Endothelial cell of umbilical vein (primary cell): ENCODE measurements around the gene LIN28B. TPM values are rescaled to one million over a fixed set of nuclear protein-coding genes. Genes with fewer than 3 reads are reported as not detected.

Experiments used
- BruUV-seq: library from RNA; stranded (reverse); fragments of 400-500 nt; replicated peaks from 2 replicates; lab custom pipeline; 2021; lab: Mats Ljungman, UMichigan
- CTCF ChIA-PET: fragments of 300-600, 350-600 bp; sonication (Branson Sonifier 250); formaldehyde crosslinking; loops from one replicate; lab custom pipeline; 2021; ENCODE audit warnings: antibody characterized with exemption, inconsistent platforms; lab: Charles Lee
- POLR2A ChIA-PET: fragments of 300-600, 350-600 bp; sonication (Branson Sonifier 250); formaldehyde crosslinking; loops from one replicate; lab custom pipeline; 2021; ENCODE audit warnings: antibody characterized with exemption, inconsistent platforms; lab: Charles Lee
- DNase-seq: peaks from one replicate; pipeline ENCODE4 v3.0.0-alpha.2; 2011; ENCODE audit warnings: low read depth, low spot score
- FAIRE-seq: peaks from 2 replicates; lab custom pipeline; 2011; peaks lifted over from hg19 to GRCh38; lab: Jason Lieb, UNC
- H2AFZ ChIP-seq: 2 replicates; pipeline ENCODE4 v1.6.0; 2012; ENCODE audit warnings: low read depth, low read length, control low read depth, inconsistent platforms
- H3K27ac ChIP-seq: 2 replicates; pipeline ENCODE4 v1.5.1; 2011; ENCODE audit warnings: low read depth, mild to moderate bottlenecking, control low read depth, low read length, moderate library complexity; ENCODE audit not compliant: insufficient read depth
- H3K27me3 ChIP-seq, 2 experiments: 2 replicates each; pipeline versions ENCODE4 v1.6.0 to v1.6.1; 2011; ENCODE audit warnings: low read length in 2 of 2, mixed read lengths in 1 of 2; ENCODE audit not compliant: control insufficient read depth in 2 of 2, insufficient read depth in 2 of 2
- H3K36me3 ChIP-seq, 2 experiments: 2 replicates in 1 of 2; 3 replicates in 1 of 2; pipeline ENCODE4 v1.5.1; 2011; ENCODE audit warnings: low read length in 2 of 2, mild to moderate bottlenecking in 1 of 2, moderate library complexity in 1 of 2; ENCODE audit not compliant: control insufficient read depth in 2 of 2, insufficient read depth in 2 of 2; ENCODE audit errors: extremely low read depth in 1 of 2
- H3K4me1 ChIP-seq: 3 replicates; pipeline ENCODE4 v1.5.1; 2011; ENCODE audit warnings: mild to moderate bottlenecking, low read length; ENCODE audit not compliant: control insufficient read depth, insufficient read depth; ENCODE audit errors: extremely low read depth
- H3K4me2 ChIP-seq: 2 replicates; pipeline ENCODE4 v1.6.1; 2011; ENCODE audit warnings: low read length, control low read depth, mixed read lengths; ENCODE audit not compliant: insufficient read depth
- H3K4me3 ChIP-seq, 3 experiments: fragments of 200-600 bp in 1 of 3; sonication (generic), shearing (Covaris generic) in 1 of 3; replicated peaks in 1 of 3; 2 replicates each; pipeline ENCODE4 v1.5.1; 2011 to 2016; ENCODE audit warnings: control low read depth in 3 of 3, low read length in 3 of 3, mild to moderate bottlenecking in 2 of 3, inconsistent platforms in 1 of 3, low read depth in 1 of 3, moderate library complexity in 1 of 3; ENCODE audit not compliant: insufficient read depth in 1 of 3
- H3K79me2 ChIP-seq: 2 replicates; pipeline ENCODE4 v1.6.0; 2012; ENCODE audit warnings: low read length, inconsistent platforms; ENCODE audit not compliant: control insufficient read depth, insufficient read depth
- H3K9ac ChIP-seq: replicated peaks from 2 replicates; pipeline ENCODE3; 2011; ENCODE audit warnings: low read length, control low read depth; ENCODE audit not compliant: insufficient read depth; ENCODE audit errors: extremely low read depth
- H3K9me1 ChIP-seq: replicated peaks from 3 replicates; pipeline ENCODE4 v1.6.0; 2011; ENCODE audit warnings: mild to moderate bottlenecking, low read length; ENCODE audit not compliant: control insufficient read depth, insufficient read depth; ENCODE audit errors: extremely low read depth
- H3K9me3 ChIP-seq: replicated peaks from 2 replicates; pipeline ENCODE4 v1.5.1; 2012; ENCODE audit warnings: low read length, inconsistent platforms; ENCODE audit not compliant: control insufficient read depth, insufficient read depth
- H4K20me1 ChIP-seq: replicated peaks from 2 replicates; pipeline ENCODE3; 2011; ENCODE audit warnings: mild to moderate bottlenecking, low read length; ENCODE audit not compliant: control insufficient read depth, insufficient read depth; ENCODE audit errors: extremely low read depth
- CTCF ChIP-seq, 2 donors: IDR thresholded peaks; 1 replicate in 1 of 2; 2 replicates in 1 of 2; pipeline ENCODE4 v1.5.1; 2011; ENCODE audit warnings: low read length in 2 of 2, mild to moderate bottlenecking in 2 of 2, moderate library complexity in 2 of 2, control low read depth in 1 of 2, inconsistent platforms in 1 of 2, low read depth in 1 of 2; ENCODE audit not compliant: insufficient read depth in 1 of 2; ENCODE audit errors: extremely low read depth in 1 of 2
- EZH2 ChIP-seq: IDR thresholded peaks from 2 replicates; pipeline ENCODE4 v1.6.1; 2012; ENCODE audit warnings: borderline replicate concordance, low read depth, mild to moderate bottlenecking, moderate library complexity, low read length, inconsistent platforms; ENCODE audit not compliant: severe bottlenecking
- FOS ChIP-seq: IDR thresholded peaks from 2 replicates; pipeline ENCODE4 v1.6.1; 2011; ENCODE audit warnings: mild to moderate bottlenecking, low read length, moderate library complexity, borderline replicate concordance; ENCODE audit not compliant: insufficient read depth
- GATA2 ChIP-seq: IDR thresholded peaks from 2 replicates; pipeline ENCODE4 v1.7.0; 2011; ENCODE audit warnings: low read depth, mild to moderate bottlenecking, moderate library complexity, mixed read lengths, low read length; ENCODE audit not compliant: insufficient read length, insufficient read depth
- JUN ChIP-seq: IDR thresholded peaks from 2 replicates; pipeline ENCODE4 v1.6.1; 2011; ENCODE audit warnings: borderline replicate concordance, low read depth; ENCODE audit not compliant: insufficient read length, insufficient read depth
- MYC ChIP-seq: IDR thresholded peaks from one replicate; pipeline ENCODE4 v1.6.1; 2011; ENCODE audit warnings: mild to moderate bottlenecking, low read depth, low read length
- POLR2A ChIP-seq: IDR thresholded peaks from 2 replicates; pipeline ENCODE4 v1.6.1; 2012; ENCODE audit warnings: low read depth, mild to moderate bottlenecking, control low read depth, low read length
- POLR2AphosphoS5 ChIP-seq: IDR thresholded peaks from 2 replicates; pipeline ENCODE4 v1.6.1; 2012; ENCODE audit warnings: low read depth, mild to moderate bottlenecking, control low read depth, low read length, moderate library complexity; ENCODE audit not compliant: insufficient read depth
- dilution Hi-C: fragments of 300-500 bp; cut with MboI; formaldehyde crosslinking; loops from one replicate; pipeline ENCODE4 v1.15.0; 2019; ENCODE audit warnings: low sequenced_read_pairs; ENCODE audit not compliant: extremely low pct_ligation_motif_present
- intact Hi-C: fragments of 100-400 bp; cut with micrococcal nuclease; formaldehyde crosslinking; loops from one replicate; pipeline ENCODE4 v1.10.0; 2022
- polyA plus RNA-seq, 4 experiments: library from polyadenylated mRNA; depleted of rRNA in 3 of 4; stranded (reverse) in 3 of 4; unstranded in 1 of 4; fragments of >200 nt; gene quantifications; 2 replicates each; pipeline versions ENCODE4 v1.2.1 to v1.2.3, GENCODE V29; 2011 to 2012; ENCODE audit warnings: missing spikeins in 1 of 4
- total RNA-seq: library from RNA; stranded (reverse); gene quantifications from 2 replicates; pipeline ENCODE4 v1.2.3, GENCODE V29; 2021
- TF ChIP-seq, protein P1 (sequence below): IDR thresholded peaks from 2 replicates; pipeline ENCODE4 v1.6.1; 2011; ENCODE audit not compliant: insufficient read depth, insufficient read length

LIN28B gene
- total and polyA plus RNA-seq, 2 donors (not counting 3 experiments of a cell fraction or from before 2014, with no cell fraction given): not detected

DNA sequence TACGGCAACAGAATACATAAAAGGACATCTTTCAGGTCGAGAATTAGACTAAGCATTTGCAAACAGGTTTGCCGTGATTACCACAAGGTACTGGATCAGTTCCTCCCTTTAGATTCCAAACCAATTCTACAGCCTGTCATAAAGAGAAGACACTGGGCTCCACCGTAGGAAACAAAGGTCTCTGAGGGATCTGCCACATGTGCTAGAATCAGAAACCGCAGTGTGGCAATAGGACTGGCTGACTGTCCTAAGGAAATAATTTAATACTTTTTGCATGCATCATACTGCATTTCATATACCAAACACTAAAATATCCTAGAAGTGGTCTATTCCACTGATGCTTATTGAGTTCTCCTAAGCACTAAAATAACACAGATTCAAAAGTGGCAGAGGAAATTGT lies 163.7 kb downstream of the LIN28B start:
- CTCF ChIA-PET: interaction anchor here (1.3 to 1.5 kb wide), 2 partner anchors 16 to 19 kb away, joined by 3 to 4 read pairs; a partner anchor contains a TSS

More for the DNA sequence above, 163.7 kb downstream of the LIN28B start:
- H3K9ac ChIP-seq: no peak overlapping the region
- FAIRE-seq: no peak
- no peaks in the 10 kb centered on the region for H3K79me2 ChIP-seq
- H3K27ac ChIP-seq: no peak overlapping the region
- no peaks in the 10 kb centered on the region for H3K9me1 ChIP-seq
- no peaks in the 10 kb centered on the region for H4K20me1 ChIP-seq
- no peak overlapping the region for H3K4me2 ChIP-seq
- no peaks in the 10 kb centered on the region for H3K9me3 ChIP-seq
- intact Hi-C loops (no loop called here), dilution Hi-C loops (loop anchor here (25.0 kb wide), 1 partner anchor 167 kb away; no protein-coding TSS in a partner anchor)
- H3K36me3 ChIP-seq: no peaks in the 10 kb centered on the region
- BruUV-seq: no TSS peak
- POLR2A ChIA-PET: no interaction called here
- no peak overlapping the region for H3K4me3 ChIP-seq
- no peak overlapping the region for H2AFZ ChIP-seq
- no peaks in the 10 kb centered on the region for H3K27me3 ChIP-seq
- no peaks in the 10 kb centered on the region for H3K4me1 ChIP-seq
- TF ChIP-seq POLR2AphosphoS5: no peak
- TF ChIP-seq EZH2: no peak
- TF ChIP-seq JUN: no peak
- no peak for TF ChIP-seq FOS
- no peak for TF ChIP-seq CTCF (IDR thresholded peaks at IDR 0.05; ENCODE audit: extremely low read depth in 1 of 2, insufficient read depth in 1 of 2, low read depth in 1 of 2, low read length in 2 of 2)
- TF ChIP-seq POLR2A: no peak
- TF ChIP-seq, protein P1, sequence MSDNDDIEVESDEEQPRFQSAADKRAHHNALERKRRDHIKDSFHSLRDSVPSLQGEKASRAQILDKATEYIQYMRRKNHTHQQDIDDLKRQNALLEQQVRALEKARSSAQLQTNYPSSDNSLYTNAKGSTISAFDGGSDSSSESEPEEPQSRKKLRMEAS: no peak
- TF ChIP-seq MYC: no peak
- no peak for TF ChIP-seq GATA2
- no peak for DNase-seq
